Cardiac muscle cell (in vitro differentiated cells and primary cell): ENCODE results near the gene VAV3. TPM values are rescaled to one million over a fixed set of nuclear protein-coding genes. Genes with fewer than 3 reads are reported as not detected.

Experiments
- DNase-seq, 2 donors: peaks; one replicate each; pipeline versions ENCODE4 v3.0.0 to v3.0.0-alpha.2; 2010 to 2017; ENCODE audit warnings: low read depth in 1 of 2, low spot score in 1 of 2
- H3K27ac ChIP-seq: fragments of 200-600 bp; sonication (generic); 2 replicates; pipeline ENCODE4 v1.5.1; 2016
- H3K27me3 ChIP-seq: fragments of 200-600 bp; sonication (generic); 2 replicates; pipeline ENCODE4 v1.6.0; 2016; ENCODE audit warnings: control low read depth
- H3K36me3 ChIP-seq: fragments of 200-600 bp; sonication (generic); 2 replicates; pipeline ENCODE4 v1.5.1; 2016; ENCODE audit warnings: control low read depth
- H3K4me1 ChIP-seq: fragments of 200-600 bp; sonication (generic); 2 replicates; pipeline ENCODE4 v1.8.1; 2017; ENCODE audit warnings: low read depth, mild to moderate bottlenecking, mixed run types
- H3K4me3 ChIP-seq: fragments of 200-600 bp; sonication (generic); 2 replicates; pipeline ENCODE4 v1.5.1; 2016; ENCODE audit warnings: mild to moderate bottlenecking
- H3K9me3 ChIP-seq: fragments of 200-600 bp; sonication (generic); 2 replicates; pipeline ENCODE4 v1.5.1; 2017; ENCODE audit warnings: low read depth, mild to moderate bottlenecking, control low read depth
- polyA plus RNA-seq: library from polyadenylated mRNA; unstranded; fragments of >200 nt; fragmentation: Nextera tagmentation; extraction: Ambion mirVana; gene quantifications from 2 replicates; pipeline ENCODE4 v1.2.1, GENCODE V29; 2016
- total RNA-seq: library from RNA; depleted of rRNA; stranded (reverse); fragments of >200 nt; gene quantifications from 2 replicates; pipeline ENCODE4 v1.2.3, GENCODE V29; 2016
- TF ChIP-seq, protein P1 (sequence below): IDR thresholded peaks from 2 replicates; pipeline ENCODE4 v1.5.1; 2012; ENCODE audit warnings: low read depth, mild to moderate bottlenecking, low read length

Gene VAV3
- total and polyA plus RNA-seq, 2 experiments from 2014 or later: 0.33 to 0.86 TPM

DNA sequence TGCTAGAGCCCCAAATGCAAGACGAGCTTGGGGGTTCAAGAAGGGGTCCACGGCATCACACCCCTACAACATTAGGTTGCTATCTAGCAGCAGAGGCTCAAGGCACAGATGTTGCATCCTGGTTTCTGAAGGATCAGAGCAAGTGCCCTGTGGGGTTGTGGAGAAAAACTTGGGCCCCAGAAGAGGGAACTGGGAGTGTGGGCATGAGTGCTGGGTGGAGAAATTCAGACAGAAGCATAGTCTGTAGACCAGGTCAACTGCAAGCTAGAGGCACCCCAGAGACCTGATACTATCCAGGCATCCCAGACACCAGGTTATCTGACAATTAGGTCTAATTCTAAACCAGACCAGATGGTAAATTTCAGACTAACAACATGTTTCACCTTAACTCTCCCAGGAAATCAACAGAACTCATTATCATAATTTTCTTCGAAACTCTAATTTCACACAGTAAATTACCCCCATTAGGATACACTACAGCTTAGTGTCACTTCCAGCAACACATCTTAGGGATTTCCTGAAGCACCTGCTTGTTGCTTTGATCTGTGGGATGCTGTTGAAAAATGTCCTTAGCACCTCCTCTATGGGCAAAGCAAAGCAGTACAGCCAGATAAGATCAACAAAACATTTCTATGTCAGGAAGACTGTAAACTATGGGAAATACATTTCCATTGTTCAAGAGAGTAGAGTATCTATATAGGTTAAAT, 179.3 kb downstream of the VAV3 start:
- no peak overlapping the region for H3K4me3 ChIP-seq
- TF ChIP-seq, protein P1, sequence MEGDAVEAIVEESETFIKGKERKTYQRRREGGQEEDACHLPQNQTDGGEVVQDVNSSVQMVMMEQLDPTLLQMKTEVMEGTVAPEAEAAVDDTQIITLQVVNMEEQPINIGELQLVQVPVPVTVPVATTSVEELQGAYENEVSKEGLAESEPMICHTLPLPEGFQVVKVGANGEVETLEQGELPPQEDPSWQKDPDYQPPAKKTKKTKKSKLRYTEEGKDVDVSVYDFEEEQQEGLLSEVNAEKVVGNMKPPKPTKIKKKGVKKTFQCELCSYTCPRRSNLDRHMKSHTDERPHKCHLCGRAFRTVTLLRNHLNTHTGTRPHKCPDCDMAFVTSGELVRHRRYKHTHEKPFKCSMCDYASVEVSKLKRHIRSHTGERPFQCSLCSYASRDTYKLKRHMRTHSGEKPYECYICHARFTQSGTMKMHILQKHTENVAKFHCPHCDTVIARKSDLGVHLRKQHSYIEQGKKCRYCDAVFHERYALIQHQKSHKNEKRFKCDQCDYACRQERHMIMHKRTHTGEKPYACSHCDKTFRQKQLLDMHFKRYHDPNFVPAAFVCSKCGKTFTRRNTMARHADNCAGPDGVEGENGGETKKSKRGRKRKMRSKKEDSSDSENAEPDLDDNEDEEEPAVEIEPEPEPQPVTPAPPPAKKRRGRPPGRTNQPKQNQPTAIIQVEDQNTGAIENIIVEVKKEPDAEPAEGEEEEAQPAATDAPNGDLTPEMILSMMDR: no peak
- no peak for DNase-seq

DNA sequence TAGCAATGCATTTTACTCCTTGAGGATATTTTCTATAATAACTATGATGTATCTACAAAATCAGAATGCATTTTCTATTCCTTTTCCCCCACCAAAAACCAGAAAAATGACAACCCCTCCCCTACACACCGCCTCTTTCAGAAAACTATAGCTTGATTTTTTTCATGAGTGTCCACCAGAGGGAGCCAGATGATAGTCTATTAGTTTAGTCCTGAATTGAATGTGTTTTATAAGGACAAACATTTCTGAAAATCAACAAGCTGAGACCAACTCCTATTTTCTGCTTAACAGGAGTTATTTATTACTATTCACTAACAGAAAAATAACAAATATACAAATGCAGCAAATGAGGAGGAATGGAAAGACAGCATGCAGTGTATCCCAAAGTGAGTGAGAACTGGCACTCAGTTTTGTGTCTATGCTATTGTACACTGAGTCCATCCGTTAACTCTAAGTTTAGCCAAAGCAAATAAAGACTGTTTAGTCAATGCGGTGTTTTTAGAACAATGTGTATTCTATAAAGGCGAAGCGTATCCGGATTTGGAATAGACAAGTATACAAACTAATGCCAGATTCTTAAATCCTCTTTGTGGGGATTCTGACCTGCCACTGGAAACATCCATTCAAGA, 182.6 kb downstream of the VAV3 start:
- TF ChIP-seq, protein P1: peak; percentile 49
- H3K27me3 ChIP-seq: no peaks in the 10 kb centered on the region
- no peak overlapping the region for H3K4me3 ChIP-seq
- peak; percentile 61 to 73 for DNase-seq
- no peaks in the 10 kb centered on the region for H3K4me1 ChIP-seq
- no peaks in the 10 kb centered on the region for H3K9me3 ChIP-seq
- H3K36me3 ChIP-seq: no peaks in the 10 kb centered on the region
- no peak overlapping the region for H3K27ac ChIP-seq

More for the DNA sequence above, 179.3 kb downstream of the VAV3 start:
- Histone ChIP-seq H3K27me3 (no peaks in the 10 kb centered on the region), H3K9me3 (no peaks in the 10 kb centered on the region), H3K27ac (no peak overlapping the region), H3K4me1 (no peaks in the 10 kb centered on the region), H3K36me3 (no peaks in the 10 kb centered on the region)

DNA sequence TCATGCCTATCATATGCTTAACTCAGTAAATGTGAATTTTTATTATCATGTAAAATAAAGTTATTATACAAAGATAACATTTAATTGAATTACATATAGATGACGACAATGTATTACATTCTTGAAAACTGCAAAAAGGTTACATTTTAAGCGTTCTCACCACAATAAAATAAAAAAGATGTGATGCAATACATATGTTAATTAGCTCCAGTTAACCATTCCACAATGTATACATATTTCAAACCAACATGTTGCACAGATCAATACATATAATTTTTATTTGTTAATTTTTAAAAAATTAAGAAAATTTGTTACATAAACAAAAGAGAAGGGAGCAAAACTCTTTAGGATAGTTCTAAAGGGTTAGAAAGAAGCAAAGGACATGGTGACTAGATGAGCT, 183.7 kb downstream of the VAV3 start:
- no peaks in the 10 kb centered on the region for H3K27me3 ChIP-seq
- H3K27ac ChIP-seq: no peak overlapping the region
- no peaks in the 10 kb centered on the region for H3K36me3 ChIP-seq
- no peak for DNase-seq
- no peaks in the 10 kb centered on the region for H3K4me1 ChIP-seq
- TF ChIP-seq, protein P1: no peak
- H3K9me3 ChIP-seq: no peaks in the 10 kb centered on the region
- no peak overlapping the region for H3K4me3 ChIP-seq

DNA sequence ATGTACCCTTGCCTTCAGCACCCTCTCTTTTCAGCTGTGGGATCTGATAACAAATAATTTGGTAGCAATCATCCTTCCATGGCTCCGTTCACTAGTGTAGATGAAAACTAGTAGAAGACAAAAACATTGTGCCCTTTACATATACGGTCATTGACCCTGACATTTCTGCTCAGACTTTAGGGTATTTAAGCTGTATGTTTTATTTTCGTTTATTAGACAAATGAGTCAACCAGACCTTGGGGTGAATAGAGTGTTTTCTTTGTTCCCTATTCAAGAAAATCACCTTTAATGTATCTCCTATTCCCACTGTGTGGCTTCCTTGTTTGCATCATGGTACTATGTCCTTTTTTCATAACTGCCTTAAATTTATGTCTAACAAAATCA, 187.3 kb downstream of the VAV3 start:
- H3K27me3 ChIP-seq: no peaks in the 10 kb centered on the region
- TF ChIP-seq, protein P1: no peak
- no peaks in the 10 kb centered on the region for H3K36me3 ChIP-seq
- H3K4me3 ChIP-seq: no peak overlapping the region
- H3K9me3 ChIP-seq: no peaks in the 10 kb centered on the region
- no peak for DNase-seq
- no peak overlapping the region for H3K27ac ChIP-seq
- H3K4me1 ChIP-seq: no peaks in the 10 kb centered on the region

DNA sequence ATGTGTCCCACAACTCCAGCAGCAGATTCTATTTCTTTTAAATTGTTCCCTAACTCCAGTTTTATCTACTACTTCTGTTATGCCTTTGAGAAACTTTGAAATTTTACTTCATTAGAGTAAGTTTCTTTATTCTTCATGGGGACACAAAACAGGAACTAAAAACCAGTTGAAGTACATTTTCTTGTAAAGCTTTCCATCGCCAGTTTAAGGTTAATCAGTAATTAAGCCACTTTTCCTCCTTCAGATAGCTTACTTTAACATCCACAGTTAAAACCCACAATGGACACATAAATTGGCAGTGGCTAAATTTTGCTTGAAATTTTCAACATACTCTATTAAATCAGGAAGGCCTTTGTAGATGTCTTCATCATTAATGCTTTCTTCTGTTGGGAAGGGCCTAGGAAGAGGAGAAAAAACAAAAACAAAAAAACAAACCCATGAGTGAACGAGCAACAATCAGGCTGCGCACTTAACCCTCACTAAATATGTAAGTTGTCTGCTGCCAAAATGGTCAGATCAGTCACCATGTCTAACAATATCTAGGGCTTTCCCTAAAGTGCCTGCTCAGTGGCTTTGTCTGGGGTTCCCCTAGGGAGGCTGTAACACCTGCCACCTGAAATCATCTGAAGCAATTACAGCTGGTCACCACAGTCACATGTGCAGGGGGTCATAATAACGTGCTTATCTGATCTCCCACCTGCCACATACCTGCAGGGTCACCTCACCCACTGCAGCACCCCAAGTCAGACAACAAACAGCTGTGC, 187.9 kb downstream of the VAV3 start:
- Histone ChIP-seq H3K9me3 (no peaks in the 10 kb centered on the region), H3K4me3 (no peak overlapping the region), H3K36me3 (no peaks in the 10 kb centered on the region), H3K4me1 (no peaks in the 10 kb centered on the region), H3K27me3 (no peaks in the 10 kb centered on the region), H3K27ac (no peak overlapping the region)
- no peak for DNase-seq
- TF ChIP-seq, protein P1: no peak
